Measurements from ENCODE around the gene TUSC2.

Gene TUSC2, protein sequence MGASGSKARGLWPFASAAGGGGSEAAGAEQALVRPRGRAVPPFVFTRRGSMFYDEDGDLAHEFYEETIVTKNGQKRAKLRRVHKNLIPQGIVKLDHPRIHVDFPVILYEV

DNA sequence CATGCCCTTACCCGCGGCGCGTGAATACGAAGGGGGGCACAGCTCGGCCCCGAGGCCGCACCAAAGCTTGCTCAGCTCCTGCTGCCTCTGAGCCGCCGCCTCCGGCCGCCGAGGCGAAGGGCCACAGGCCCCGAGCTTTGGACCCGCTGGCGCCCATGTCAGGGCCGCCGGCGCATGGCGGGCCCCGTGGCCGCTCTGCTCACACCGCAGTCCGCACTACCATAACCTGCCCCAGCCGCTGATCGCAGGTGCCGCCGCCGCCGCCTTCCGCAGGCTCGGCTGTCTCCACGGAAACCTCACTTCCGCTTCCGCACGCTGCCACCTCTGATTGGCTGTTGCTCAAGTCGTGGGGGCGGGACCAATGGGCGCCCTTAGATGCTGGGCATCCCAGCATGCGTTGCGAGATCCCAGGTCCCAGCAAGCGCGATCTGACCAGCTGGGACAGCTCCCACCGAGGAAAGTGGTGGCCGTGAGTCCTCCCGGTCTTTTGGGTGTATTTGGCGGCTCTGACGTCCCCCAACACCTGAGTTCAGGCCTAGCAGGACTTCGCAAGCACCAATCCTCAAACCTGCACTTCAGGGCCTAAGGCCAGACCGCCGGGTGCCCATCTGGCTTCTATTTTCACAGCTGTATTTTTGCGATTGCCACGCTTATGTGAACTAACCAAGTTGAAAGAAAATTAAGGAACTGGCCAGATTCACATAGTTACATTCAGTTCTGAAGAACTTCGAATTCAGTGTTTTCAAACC, at the start of gene TUSC2:
Gene TUSC2 (minus strand): TSS at position 281 of the 749 bp plus-strand sequence. CDS start 124 bp downstream, at position 157.
- in situ Hi-C loops (cut with MboI; ENCODE audit: low sequenced_read_pairs), result no loop called here

DNA sequence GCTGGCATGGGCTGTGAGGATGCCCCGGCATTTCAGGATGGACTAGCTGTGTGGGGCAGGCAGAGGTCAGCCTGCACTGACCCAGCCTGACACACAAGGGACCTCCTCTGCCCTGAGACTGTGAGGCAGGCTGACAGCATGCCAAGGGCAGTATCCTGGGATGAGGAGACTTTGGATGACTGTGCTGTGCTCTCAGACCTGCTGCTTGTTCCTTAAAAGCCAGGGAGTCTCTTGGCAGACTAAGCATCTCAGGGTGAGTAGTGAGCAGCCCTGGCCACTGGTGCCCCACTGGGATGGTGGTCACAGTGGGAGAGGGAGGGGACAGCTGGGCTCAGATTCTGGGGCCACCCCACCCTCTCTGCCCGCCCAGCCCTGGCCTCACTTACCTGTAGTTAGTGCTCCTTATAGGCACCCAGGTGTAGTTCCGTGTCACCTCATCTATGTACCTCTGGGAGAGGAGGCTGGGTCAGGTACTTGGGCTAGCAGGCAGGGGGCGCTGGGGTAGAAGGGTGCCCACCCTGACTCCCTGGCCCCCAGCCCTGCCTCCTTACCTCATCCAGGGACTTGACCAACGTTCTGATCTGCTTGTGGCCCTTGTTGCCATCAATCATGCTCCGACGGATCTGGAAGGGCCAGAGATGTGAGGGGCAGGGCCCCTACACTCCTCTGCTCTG, 47.4 kb upstream of the TUSC2 start:
- in situ Hi-C loops (cut with MboI; ENCODE audit: low sequenced_read_pairs), result no loop called here

DNA sequence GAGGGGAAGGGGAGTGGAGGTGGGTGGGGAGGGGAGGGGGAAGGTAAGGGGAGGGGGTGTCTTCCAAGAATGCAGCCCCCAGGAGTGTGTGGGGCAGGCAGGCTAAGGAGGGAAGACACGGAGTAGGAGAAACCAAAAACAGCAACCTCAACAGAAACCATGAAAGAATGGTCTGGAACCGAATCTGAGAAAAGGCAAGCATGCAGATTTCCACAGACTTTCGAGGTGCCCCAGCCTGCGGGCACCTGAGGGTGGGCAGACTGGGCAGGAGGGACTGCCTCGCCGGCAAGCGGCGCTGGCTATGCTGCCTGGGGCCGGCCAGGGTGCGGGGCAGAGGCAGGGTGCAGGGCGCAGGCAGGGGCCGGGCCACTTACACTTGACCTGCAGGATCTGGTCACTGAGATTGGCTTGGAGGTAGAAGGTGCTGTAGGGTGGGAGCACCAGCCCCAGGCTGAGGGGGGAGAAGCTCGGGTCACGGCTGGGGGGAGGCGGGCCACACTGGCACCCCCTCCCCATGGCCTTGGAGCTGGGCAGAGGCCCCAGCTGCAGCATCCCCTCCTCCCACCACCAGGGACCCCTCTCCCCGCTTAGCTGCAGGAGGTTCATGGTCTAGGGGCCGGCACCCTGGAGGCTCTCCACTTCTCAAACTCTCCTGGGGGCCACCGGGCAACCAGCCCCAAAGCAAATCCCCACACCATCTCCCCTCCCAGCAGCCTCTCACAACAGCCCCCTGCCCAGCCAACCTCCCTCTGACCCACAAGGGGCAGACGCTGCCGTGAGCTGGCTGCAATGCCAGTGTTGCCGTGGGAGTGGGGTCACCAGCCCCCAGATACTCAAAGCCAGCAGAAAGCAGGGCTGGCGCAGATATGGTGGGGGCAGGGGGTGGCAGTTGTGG, 46.6 kb upstream of the TUSC2 start:
- in situ Hi-C loops (cut with MboI; ENCODE audit: low sequenced_read_pairs), result loop anchor here (25.0 kb wide), 1 partner anchor 163 kb away; no protein-coding TSS in a partner anchor

DNA sequence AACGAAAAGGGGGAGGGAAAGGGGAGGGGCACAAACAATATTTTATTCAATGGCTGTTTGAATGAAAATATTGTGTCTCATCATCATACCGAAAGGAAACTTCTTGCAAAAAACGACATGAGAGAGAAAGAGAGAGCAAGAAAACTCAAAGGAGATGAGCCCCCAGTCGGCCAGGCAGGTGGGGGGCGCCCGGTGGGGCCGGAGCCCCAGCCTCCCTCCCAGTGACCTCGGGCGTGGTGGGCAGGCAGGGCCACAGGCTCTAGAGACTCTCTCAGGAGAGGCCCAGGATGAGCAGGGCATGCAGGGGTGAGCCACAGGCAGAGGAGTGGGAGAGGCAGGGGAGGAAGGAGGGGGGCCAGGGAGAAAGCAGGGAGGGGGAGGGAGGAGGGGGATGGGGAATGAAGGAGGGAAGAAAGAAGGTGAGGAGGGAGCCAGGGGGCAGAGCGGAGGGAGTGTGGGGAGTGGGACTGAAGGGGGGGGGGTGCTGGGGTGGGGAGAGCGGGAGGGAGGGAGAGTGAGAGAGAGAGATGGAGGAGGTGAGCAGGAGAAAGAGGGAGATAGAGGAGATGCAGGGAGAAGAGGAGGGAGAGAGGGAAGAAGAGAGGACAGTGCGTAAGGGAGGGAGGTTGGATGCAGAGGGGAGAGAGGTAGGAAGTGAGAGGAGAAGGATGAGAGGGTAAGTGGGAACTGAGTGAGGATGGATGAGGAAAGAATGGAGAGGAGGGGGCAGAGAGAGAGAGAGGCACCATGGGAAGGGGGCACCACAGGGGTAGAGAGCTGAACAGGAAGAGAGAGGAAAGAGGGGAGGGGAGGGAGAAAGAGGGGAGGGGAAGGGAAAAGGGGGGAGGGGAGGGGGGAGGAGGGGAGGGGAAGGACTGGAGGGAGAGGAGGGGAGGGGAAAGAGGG, 45.4 kb upstream of the TUSC2 start:
- in situ Hi-C loops (cut with MboI; ENCODE audit: low sequenced_read_pairs), result loop anchor here (25.0 kb wide), 1 partner anchor 164 kb away; no protein-coding TSS in a partner anchor

DNA sequence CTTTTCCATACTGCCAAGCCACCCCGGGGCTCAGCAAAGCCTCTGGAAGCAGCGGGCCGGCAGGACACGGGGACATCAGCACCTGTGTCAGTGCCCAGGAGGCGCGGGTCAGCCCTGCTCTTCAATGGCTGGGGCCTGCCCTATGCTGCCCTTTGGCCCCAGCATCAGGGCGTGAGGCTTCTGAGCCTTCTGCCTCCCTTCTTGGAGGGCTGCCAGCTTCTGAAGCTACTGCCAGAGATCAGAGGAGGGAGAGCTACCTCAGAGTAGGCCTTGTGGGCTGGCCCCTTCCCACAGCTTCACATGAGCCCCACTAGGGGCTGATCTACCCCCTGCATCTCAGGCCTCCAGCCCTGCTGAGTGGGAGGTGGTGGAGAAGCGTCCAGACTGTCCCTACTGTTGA, 44.3 kb upstream of the TUSC2 start:
- in situ Hi-C loops (cut with MboI; ENCODE audit: low sequenced_read_pairs), result loop anchor here (25.0 kb wide), 1 partner anchor 165 kb away; no protein-coding TSS in a partner anchor

DNA sequence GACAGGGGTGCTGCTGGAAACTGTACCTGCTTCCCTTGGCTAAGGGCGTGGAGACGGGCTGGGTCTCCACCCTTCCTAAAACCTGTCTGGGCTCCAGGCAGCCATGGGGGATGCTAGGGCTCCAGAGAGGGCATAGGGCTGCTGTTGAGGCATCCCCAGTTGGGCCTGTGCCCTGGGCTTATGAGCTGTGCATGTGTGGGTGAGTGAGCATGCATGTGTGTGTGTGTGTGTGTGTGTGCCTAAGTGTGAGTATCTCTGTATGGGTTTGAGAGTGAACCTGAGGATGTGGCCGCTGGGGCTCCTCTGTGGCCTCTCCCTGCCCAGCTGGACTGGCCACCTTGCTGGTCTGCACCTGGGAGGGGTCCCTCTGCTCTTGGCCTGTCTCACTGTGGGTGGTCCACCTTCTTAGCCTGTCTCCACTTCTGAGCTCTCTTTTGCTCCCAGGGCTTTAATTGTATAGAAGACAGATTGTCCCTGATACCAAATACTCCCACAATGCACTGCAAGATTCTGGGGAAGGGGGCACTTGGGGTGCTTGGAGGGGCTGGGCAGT, 43.2 kb upstream of the TUSC2 start:
- in situ Hi-C loops (cut with MboI; ENCODE audit: low sequenced_read_pairs), result loop anchor here (25.0 kb wide), 1 partner anchor 166 kb away; no protein-coding TSS in a partner anchor

DNA sequence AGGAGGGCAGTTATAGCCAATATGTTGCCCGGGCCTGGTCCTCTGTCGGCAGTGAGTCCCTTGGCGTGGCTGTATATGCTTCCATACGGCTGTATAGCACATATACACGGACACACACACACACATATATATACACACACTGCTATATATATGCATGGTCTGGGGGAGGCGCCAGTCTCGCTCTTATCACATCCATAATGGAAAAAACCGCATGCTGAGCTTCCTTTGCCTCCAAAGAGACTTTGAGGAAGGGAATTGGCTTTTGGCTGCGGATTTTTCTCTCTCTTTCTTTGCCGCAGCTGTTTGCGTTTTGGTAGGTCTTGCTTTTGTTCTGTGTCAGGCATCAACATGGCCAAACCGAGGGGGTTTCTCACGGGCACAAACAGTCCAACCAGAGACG, 42.6 kb upstream of the TUSC2 start:
- in situ Hi-C loops (cut with MboI; ENCODE audit: low sequenced_read_pairs), result loop anchor here (25.0 kb wide), 1 partner anchor 167 kb away; no protein-coding TSS in a partner anchor

DNA sequence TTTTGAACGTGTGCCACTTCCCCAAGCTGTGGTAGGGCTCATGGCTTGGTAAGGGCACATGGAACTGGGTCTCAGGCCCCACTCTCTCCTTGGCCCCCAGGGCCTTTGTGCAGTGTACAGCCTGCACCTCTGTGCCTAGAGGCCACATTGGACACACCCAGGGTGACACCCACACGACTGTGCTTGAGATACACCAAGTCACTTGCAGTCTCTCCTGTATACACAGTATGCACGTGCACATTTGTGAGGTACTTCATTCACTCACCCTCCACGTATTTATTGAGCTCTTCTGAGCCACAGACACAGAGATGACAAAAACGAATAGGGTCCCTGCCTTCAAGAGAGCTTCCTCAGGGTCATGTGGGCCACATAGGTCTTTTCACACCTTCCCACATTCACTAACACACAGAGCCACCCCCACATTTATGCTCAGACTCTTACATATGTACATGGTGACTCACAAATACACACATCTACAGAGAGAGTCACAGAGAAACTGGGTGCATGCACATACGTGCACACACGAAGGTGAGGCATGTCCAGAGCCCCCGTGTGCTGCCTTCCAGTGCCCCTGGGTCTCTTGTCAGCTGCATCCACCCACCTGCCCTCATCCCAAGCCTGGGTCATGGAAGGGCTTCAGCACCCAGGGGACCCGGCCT, 41.1 kb upstream of the TUSC2 start:
- in situ Hi-C loops (cut with MboI; ENCODE audit: low sequenced_read_pairs), result loop anchor here (25.0 kb wide), 1 partner anchor 168 kb away; no protein-coding TSS in a partner anchor

DNA sequence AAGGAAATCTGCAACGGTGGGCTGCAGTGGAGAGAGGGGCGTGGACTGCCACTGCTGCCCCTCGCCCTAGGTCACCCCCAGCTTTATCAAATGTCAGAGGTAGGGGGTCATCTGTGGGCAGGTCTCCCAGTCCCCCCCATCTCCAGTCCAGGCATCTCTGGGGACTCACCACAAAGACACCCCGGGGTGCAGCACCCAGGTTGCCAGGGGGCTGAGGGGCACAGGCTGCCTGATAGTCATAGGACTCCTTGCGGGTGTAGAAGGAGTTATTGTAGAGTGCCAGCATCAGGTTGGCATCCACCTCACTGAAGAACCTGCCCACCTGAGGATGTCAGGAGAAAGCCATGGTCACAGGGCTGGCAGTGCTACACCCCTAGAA, 37.8 kb upstream of the TUSC2 start:
- in situ Hi-C loops (cut with MboI; ENCODE audit: low sequenced_read_pairs), result loop anchor here (25.0 kb wide), 1 partner anchor 171 kb away; no protein-coding TSS in a partner anchor

DNA sequence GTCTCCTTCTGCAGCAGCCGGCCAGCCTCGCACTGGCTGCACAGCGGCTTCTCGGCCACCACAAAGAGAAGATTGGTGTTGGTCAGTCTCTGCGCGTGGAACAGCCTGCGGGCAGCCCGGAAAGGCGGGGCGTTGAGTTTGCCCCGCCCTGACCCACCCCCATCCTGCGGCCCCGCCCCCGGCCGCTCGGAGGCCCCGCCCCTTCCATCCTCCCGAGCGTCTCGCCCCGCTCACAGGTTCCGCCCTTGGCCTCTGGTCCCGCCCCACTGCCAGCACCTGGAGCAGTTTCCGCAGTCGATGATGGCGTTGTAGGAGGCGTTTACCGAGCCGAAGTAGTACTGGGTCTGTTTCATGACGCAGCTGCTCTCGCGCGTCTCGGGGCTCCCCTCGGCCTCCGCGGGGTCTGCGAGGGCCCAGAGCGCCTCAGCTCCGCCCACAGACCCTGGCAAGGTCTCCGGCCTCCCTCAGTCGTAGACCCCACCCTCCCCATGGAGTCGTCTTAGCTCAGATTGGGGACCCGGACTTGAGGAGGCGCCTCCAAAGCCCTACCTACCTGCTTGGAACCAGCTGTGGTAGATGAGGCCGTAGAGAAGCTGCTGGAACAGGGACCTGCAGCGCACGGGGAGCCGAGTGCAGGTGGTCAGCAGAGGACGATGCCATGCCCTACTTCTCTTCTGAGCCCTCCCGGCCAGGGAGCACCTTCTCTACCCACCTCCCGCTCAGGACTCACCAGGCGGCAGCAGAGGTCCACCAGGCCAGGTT, 37.2 kb upstream of the TUSC2 start:
- in situ Hi-C loops (cut with MboI; ENCODE audit: low sequenced_read_pairs), result loop anchor here (25.0 kb wide), 1 partner anchor 172 kb away; no protein-coding TSS in a partner anchor

DNA sequence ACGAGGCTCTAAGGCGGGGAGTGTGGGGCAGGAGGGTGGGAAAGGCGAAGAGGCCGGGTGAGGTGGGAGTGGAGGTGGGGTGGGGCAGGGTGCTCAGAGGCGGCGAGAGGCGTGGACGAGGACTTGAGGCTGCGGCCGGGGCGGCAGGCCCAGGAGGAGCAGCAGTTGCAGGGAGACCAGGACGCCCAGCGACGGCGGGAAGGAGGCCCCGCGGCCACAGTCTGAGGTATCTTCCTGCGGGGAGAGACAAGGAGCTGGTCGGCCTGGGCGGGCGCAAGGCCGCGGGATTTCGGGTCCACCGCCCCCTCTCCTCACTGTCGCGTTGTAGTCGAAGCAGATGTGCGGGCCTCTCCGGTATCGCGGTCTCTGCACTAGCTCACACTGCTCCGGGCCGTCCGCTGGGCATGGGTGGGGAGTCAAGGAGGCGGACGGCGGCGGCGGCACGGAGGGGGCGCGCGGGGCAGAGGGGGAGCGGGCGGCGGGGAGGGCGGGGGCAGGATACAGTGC, 36.6 kb upstream of the TUSC2 start:
- in situ Hi-C loops (cut with MboI; ENCODE audit: low sequenced_read_pairs), result loop anchor here (25.0 kb wide), 1 partner anchor 173 kb away; no protein-coding TSS in a partner anchor

DNA sequence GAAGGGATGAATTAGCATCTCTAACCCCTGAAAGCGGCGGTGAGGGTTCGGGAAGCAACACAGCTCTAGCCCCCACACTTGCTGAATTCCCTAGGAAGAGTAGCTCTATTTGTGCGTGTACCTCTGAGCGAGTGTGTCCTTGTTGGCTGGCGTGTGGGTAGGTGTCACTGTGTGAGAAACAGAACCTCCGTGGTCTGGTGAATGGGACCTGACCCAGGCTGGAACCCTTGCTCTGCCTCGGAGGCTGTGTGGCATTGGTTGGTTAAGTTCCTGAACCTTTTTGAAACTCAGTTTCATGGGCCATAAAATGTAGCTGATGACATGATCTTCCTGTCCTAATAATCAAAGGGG, 31.7 kb upstream of the TUSC2 start:
- in situ Hi-C loops (cut with MboI; ENCODE audit: low sequenced_read_pairs), result loop anchor here (25.0 kb wide), 1 partner anchor 178 kb away; no protein-coding TSS in a partner anchor

DNA sequence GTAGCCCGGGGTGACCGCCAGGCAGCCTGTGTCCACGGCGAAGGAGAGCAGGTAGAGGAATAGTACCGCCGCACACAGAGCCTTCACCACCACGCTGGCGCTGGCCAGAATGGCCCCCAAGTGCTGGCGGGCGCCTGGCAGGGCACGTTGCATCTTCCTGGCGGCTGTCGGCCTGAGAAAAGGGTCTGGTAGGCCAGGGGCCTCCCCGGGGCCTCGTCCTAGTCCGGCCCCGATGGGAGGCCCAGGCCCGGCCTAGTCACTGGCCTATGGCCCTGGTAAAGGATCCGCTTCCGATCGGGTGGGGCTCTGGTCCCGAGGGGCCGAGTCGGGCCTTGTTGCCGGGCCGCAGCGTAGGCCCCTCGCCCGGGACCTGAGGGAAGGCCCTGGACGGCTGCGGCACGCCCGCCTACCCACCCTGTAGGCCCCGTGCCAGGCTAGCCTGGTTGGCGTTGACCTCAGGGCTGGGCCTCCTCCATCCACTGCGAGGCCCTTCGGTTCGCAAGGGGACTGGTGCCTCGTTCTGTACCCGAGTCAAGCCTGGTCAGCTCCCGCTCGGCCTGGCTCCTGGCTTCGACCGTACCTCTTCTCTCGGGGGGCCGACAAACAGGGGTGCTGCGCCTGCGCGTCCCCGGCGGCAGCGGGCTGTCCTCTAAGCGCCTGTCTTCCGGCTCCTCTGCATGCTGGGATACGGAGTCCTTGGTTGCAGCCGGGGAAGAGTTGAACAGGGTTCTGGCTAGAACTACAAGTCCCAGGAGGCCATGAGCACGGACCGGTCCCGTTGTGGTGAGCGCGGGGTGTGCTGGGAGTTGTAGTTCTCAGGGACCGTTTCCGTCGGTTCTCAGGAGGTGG, 31.1 kb upstream of the TUSC2 start, which contains the start of gene TMEM115:
Gene TMEM115 (minus strand): TSS at position 611 of the 849 bp plus-strand sequence. CDS start 458 bp downstream, at position 153.
- in situ Hi-C loops (cut with MboI; ENCODE audit: low sequenced_read_pairs), result loop anchor here (25.0 kb wide), 1 partner anchor 178 kb away; no protein-coding TSS in a partner anchor

DNA sequence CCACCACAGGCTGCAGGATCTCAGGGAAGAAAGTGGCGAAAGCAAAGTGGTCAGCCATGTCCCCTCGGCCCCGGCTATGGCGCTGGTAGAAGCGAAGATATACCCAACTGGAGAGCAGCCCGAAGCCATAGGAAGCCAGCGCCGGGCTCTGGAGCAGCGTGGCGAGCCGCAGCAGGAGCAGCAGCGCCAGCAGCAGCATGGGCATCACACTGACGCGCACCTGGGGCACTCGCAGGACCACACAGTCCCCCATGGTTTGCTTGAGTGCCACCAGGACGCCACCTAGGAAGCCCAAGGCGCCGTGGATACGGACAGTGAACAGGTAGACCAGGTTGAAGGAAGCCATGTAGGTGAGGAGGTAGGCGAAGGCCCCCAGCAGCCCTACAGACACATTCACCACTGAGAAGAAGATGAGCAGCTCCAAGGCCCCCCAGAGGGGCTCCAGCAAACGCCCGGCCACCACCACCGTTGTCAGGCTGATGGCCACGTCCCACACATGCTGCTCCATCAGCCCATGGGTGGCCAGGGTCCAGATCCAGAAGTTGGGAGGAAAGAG, 30.4 kb upstream of the TUSC2 start:
- in situ Hi-C loops (cut with MboI; ENCODE audit: low sequenced_read_pairs), result loop anchor here (25.0 kb wide), 1 partner anchor 179 kb away; no protein-coding TSS in a partner anchor

DNA sequence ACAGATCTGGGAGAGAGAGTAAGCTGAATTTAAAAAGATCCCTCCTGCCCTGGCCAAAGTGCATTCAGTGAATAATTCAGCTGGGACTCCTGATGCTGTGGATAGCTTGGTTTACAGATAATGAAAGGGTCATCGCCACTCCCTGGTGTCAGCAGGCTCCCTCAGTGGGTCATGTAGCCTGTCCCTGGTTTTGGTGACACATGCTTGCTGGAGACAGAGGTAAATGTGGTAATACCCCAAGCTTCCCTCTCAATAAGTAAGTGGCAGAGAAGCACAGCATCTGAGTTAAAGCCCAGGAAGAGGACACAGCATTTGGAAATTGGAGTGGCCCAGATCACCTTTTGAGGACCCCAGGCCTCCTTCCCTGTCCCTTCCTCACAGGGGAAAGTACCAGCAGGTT, 29.5 kb upstream of the TUSC2 start:
- in situ Hi-C loops (cut with MboI; ENCODE audit: low sequenced_read_pairs), result loop anchor here (25.0 kb wide), 1 partner anchor 180 kb away; no protein-coding TSS in a partner anchor

DNA sequence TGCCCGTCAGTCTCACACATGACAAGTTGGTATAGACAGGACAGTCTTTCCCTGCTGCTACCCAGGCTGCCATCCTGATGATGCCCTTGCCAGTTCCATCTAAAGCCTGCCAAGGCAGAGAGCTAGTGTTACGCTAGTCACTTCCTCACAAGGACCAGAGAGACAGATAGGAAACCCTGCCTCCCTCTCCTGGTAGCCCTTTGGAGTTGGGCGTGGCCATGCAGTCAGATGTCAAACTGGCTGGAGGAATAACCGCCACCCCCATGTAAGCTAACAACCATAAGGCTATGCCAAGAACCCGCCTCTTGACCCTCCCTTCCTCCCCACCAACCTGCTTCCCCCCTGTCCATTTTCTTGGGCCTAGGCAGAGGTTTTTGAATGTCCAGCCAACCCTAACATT, 28.5 kb upstream of the TUSC2 start:
- in situ Hi-C loops (cut with MboI; ENCODE audit: low sequenced_read_pairs), result loop anchor here (25.0 kb wide), 1 partner anchor 181 kb away; no protein-coding TSS in a partner anchor
